AG10803 (cell line): Measurements from ENCODE around the gene VAMP8.

ENCODE experiments used
- DNase-seq: peaks from one replicate; pipeline ENCODE4 v3.0.0; 2010; ENCODE audit warnings: low read depth
- H3K4me3 ChIP-seq: 2 replicates; pipeline ENCODE4 v1.5.1; 2011; ENCODE audit warnings: mild to moderate bottlenecking, low read length, control low read depth
- CTCF ChIP-seq: conservative IDR thresholded peaks from 2 replicates; pipeline ENCODE4 v1.5.1; 2011; ENCODE audit warnings: mild to moderate bottlenecking, low read length, control low read depth, inconsistent platforms

The VAMP8 gene

GRCh38 chr2:85595301-85596025 lies 18.1 kb downstream of the VAMP8 start, which contains the start of gene RNF181:
Gene RNF181 (plus strand): TSS chr2:85595745. CDS start chr2:85595764, 19 bp downstream.
- peak; percentile 99 for DNase-seq
- no peak for TF ChIP-seq CTCF
- H3K4me3 ChIP-seq, result peak within 1 kb of the TSS; percentile 99

GRCh38 chr2:85596026-85596333 lies 18.6 kb downstream of the VAMP8 start:
- peak overlapping the region; percentile 99 for H3K4me3 ChIP-seq
- TF ChIP-seq CTCF, result no peak
- no peak for DNase-seq

- peak overlapping the region; percentile 99 for H3K4me3 ChIP-seq
- DNase-seq, result no peak
- TF ChIP-seq CTCF, result no peak
Measured at GRCh38 chr2:85596486-85597143, 19.2 kb downstream of the VAMP8 start.

- H3K4me3 ChIP-seq, result no peak overlapping the region
- TF ChIP-seq CTCF, result no peak
- DNase-seq, result no peak
Measured at GRCh38 chr2:85597241-85597640, 19.9 kb downstream of the VAMP8 start.

- TF ChIP-seq CTCF, result no peak
- H3K4me3 ChIP-seq, result no peak overlapping the region
- DNase-seq, result no peak
Measured at GRCh38 chr2:85598594-85599340, 21.4 kb downstream of the VAMP8 start.

GRCh38 chr2:85599468-85600234 lies 22.3 kb downstream of the VAMP8 start:
- no peak for TF ChIP-seq CTCF
- DNase-seq, result no peak
- no peak overlapping the region for H3K4me3 ChIP-seq
